Activated naive CD8-positive, alpha-beta T cell treated with anti-CD3 and anti-CD28 coated beads for 36 hours (primary cell): Measurements from ENCODE around the gene TRDMT1. TPM values are rescaled to one million over a fixed set of nuclear protein-coding genes. Genes with fewer than 3 reads are reported as not detected.

ENCODE experiments used
- DNase-seq: peaks from one replicate; pipeline ENCODE4 v3.0.0; 2021
- H3K27ac Mint-ChIP-seq: one replicate; pipeline ENCODE4 v1.8.0; 2022; ENCODE audit warnings: mild to moderate bottlenecking, moderate library complexity, mixed read lengths
- H3K27me3 Mint-ChIP-seq: one replicate; pipeline ENCODE4 v1.8.0; 2022; ENCODE audit warnings: mild to moderate bottlenecking, mixed read lengths
- H3K36me3 Mint-ChIP-seq: one replicate; pipeline ENCODE4 v1.8.0; 2021; ENCODE audit warnings: mild to moderate bottlenecking, mixed read lengths
- H3K4me1 Mint-ChIP-seq: one replicate; pipeline ENCODE4 v1.8.0; 2021; ENCODE audit warnings: mixed read lengths
- H3K4me3 Mint-ChIP-seq: one replicate; pipeline ENCODE4 v1.8.0; 2022; ENCODE audit warnings: mild to moderate bottlenecking, moderate library complexity, mixed read lengths
- H3K9me3 Mint-ChIP-seq: one replicate; pipeline ENCODE4 v1.8.0; 2022; ENCODE audit warnings: mixed read lengths
- total RNA-seq, 2 experiments: library from RNA; stranded (reverse); gene quantifications; one replicate each; pipeline ENCODE4 v1.2.3, GENCODE V29; 2021

Gene TRDMT1
- total RNA-seq, 2 experiments from 2014 or later: 9.5 to 9.6 TPM

DNA sequence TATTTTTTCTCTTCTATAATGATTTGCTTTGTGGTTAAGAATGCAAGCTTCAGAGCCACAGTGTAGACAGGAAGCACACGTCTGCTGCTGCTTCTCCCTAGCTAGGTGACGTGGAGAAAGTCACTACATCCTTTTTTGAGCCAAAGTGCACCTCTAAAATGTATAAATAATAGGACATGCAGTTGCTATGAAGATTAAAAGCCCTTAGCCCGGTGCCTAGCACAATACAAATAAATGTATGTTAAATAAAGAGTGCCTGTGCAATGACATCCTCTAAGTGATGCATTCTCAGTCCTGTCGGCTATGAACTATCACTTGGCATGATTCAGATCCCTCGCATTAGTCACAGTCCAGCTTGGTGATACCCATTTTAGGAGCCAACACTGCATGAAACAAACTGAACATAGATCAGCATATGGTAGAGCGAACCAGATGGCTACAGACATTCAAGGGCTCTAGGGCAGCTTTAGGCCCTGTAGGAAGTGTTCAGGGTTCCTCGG lies 4.8 kb upstream of the TRDMT1 start:
- H3K4me1 Mint-ChIP-seq: peaks cover 36% of the 10 kb centered on the region
- peak overlapping the region; percentile 86 for H3K27ac Mint-ChIP-seq
- H3K27me3 Mint-ChIP-seq: no peaks in the 10 kb centered on the region
- H3K4me3 Mint-ChIP-seq: peak overlapping the region; percentile 35
- no peaks in the 10 kb centered on the region for H3K9me3 Mint-ChIP-seq
- peaks cover 3% of the 10 kb centered on the region for H3K36me3 Mint-ChIP-seq
- DNase-seq: peak; percentile 26

- no peak overlapping the region for H3K27ac Mint-ChIP-seq
- peaks cover 38% of the 10 kb centered on the region for H3K4me1 Mint-ChIP-seq
- H3K36me3 Mint-ChIP-seq: peaks cover 3% of the 10 kb centered on the region
- no peak for DNase-seq
- no peaks in the 10 kb centered on the region for H3K9me3 Mint-ChIP-seq
- no peak overlapping the region for H3K4me3 Mint-ChIP-seq
- no peaks in the 10 kb centered on the region for H3K27me3 Mint-ChIP-seq
Observed at GRCh38 chr10:17203416-17203815, 1.9 kb upstream of the TRDMT1 start.

- H3K27me3 Mint-ChIP-seq: no peaks in the 10 kb centered on the region
- H3K27ac Mint-ChIP-seq: no peak overlapping the region
- H3K36me3 Mint-ChIP-seq: peaks cover 3% of the 10 kb centered on the region
- DNase-seq: no peak
- H3K4me1 Mint-ChIP-seq: peaks cover 41% of the 10 kb centered on the region
- no peak overlapping the region for H3K4me3 Mint-ChIP-seq
- H3K9me3 Mint-ChIP-seq: no peaks in the 10 kb centered on the region
Observed at GRCh38 chr10:17202999-17203398, 1.5 kb upstream of the TRDMT1 start.

- no peak overlapping the region for H3K4me3 Mint-ChIP-seq
- peaks cover 41% of the 10 kb centered on the region for H3K4me1 Mint-ChIP-seq
- no peak for DNase-seq
- no peaks in the 10 kb centered on the region for H3K9me3 Mint-ChIP-seq
- H3K36me3 Mint-ChIP-seq: peaks cover 8% of the 10 kb centered on the region
- H3K27ac Mint-ChIP-seq: peak overlapping the region; percentile 92
- H3K27me3 Mint-ChIP-seq: no peaks in the 10 kb centered on the region
Observed at GRCh38 chr10:17202506-17202905, 1.0 kb upstream of the TRDMT1 start.

DNA sequence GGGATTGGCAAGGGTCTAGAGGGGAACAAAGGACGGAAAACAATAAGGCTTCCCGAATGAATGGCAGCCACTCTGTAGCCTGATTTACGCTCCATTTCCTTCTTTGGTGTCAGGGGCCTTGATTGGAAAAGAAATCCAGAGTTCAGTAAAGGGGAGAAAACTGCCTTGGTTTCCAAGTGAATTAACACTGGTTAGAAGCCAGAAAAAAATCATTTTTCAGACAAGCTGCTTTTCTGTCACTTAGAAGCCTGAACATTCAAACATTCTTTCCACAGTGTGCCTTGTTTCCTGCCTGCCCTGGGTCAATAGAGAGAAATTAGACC lies 283 bp upstream of the TRDMT1 start:
- H3K27me3 Mint-ChIP-seq: no peaks in the 10 kb centered on the region
- peaks cover 8% of the 10 kb centered on the region for H3K36me3 Mint-ChIP-seq
- peak overlapping the region; percentile 88 for H3K4me3 Mint-ChIP-seq
- H3K27ac Mint-ChIP-seq: peak overlapping the region; percentile 92
- no peaks in the 10 kb centered on the region for H3K9me3 Mint-ChIP-seq
- no peak for DNase-seq
- peaks cover 41% of the 10 kb centered on the region for H3K4me1 Mint-ChIP-seq

- H3K9me3 Mint-ChIP-seq: no peaks in the 10 kb centered on the region
- peak overlapping the region; percentile 88 for H3K4me3 Mint-ChIP-seq
- peaks cover 39% of the 10 kb centered on the region for H3K4me1 Mint-ChIP-seq
- DNase-seq: no peak
- peaks cover 9% of the 10 kb centered on the region for H3K36me3 Mint-ChIP-seq
- peak overlapping the region; percentile 92 for H3K27ac Mint-ChIP-seq
- H3K27me3 Mint-ChIP-seq: no peaks in the 10 kb centered on the region
Observed at GRCh38 chr10:17200001-17200911, 1.2 kb downstream of the TRDMT1 start.

- no peak for DNase-seq
- H3K4me3 Mint-ChIP-seq: no peak overlapping the region
- H3K9me3 Mint-ChIP-seq: no peaks in the 10 kb centered on the region
- H3K27me3 Mint-ChIP-seq: no peaks in the 10 kb centered on the region
- H3K4me1 Mint-ChIP-seq: peaks cover 37% of the 10 kb centered on the region
- peaks cover 14% of the 10 kb centered on the region for H3K36me3 Mint-ChIP-seq
- H3K27ac Mint-ChIP-seq: no peak overlapping the region
Observed at GRCh38 chr10:17199351-17199804, 2.1 kb downstream of the TRDMT1 start.

- no peak overlapping the region for H3K4me3 Mint-ChIP-seq
- H3K27ac Mint-ChIP-seq: no peak overlapping the region
- H3K36me3 Mint-ChIP-seq: peaks cover 17% of the 10 kb centered on the region
Observed at GRCh38 chr10:17196573-17196972, 4.9 kb downstream of the TRDMT1 start.

GRCh38 chr10:17196045-17196444 lies 5.4 kb downstream of the TRDMT1 start:
- Mint-ChIP-seq H3K9me3 (no peaks in the 10 kb centered on the region), H3K4me3 (no peak overlapping the region), H3K36me3 (peaks cover 17% of the 10 kb centered on the region), H3K27me3 (no peaks in the 10 kb centered on the region), H3K4me1 (peaks cover 31% of the 10 kb centered on the region), H3K27ac (no peak overlapping the region)
- DNase-seq: no peak

More at GRCh38 chr10:17196573-17196972, 4.9 kb downstream of the TRDMT1 start:
- H3K9me3 Mint-ChIP-seq: no peaks in the 10 kb centered on the region
- no peaks in the 10 kb centered on the region for H3K27me3 Mint-ChIP-seq
- no peak for DNase-seq
- peaks cover 31% of the 10 kb centered on the region for H3K4me1 Mint-ChIP-seq

DNA sequence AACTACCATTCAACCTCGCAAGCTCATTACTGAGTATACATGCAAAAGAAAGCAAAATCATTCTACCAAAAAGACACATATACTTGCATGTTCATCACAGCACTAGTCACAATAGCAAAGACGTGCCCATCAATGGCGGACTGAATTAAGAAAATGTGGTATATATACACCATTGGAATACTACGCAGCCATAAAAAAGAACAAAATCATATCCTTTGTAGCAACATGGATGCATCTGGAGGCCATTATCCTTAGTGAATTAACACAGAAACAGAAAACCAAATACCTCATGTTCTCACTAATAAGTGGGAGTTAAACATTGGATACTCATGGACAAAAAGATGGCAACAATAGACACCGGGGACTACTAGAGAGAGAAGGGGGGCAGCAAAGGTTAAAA lies 6.4 kb downstream of the TRDMT1 start:
- Mint-ChIP-seq H3K36me3 (peaks cover 17% of the 10 kb centered on the region), H3K27ac (no peak overlapping the region), H3K4me3 (no peak overlapping the region), H3K9me3 (no peaks in the 10 kb centered on the region), H3K27me3 (no peaks in the 10 kb centered on the region), H3K4me1 (peaks cover 34% of the 10 kb centered on the region)
- DNase-seq: no peak

DNA sequence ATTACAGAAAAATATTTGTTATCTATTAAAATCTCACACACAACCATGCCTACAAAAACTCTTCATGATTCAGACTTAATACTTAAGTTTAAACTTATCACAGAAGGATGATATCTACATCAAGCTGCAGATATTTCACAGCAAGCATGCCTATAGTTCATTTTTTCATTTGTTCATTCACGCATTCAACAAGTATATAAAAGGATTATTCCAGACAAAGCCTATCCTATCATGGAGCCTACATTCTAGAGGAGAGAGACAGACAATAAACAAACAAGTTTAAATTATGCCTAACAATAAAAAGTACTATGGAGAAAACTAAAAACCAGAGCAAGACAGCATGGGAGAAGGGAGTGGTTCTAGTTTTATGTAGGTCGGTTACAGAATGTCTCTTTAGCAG lies 10.9 kb downstream of the TRDMT1 start:
- Mint-ChIP-seq H3K4me3 (no peak overlapping the region), H3K4me1 (peaks cover 18% of the 10 kb centered on the region), H3K27ac (no peak overlapping the region), H3K27me3 (no peaks in the 10 kb centered on the region), H3K9me3 (no peaks in the 10 kb centered on the region), H3K36me3 (peaks cover 12% of the 10 kb centered on the region)
- DNase-seq: no peak

DNA sequence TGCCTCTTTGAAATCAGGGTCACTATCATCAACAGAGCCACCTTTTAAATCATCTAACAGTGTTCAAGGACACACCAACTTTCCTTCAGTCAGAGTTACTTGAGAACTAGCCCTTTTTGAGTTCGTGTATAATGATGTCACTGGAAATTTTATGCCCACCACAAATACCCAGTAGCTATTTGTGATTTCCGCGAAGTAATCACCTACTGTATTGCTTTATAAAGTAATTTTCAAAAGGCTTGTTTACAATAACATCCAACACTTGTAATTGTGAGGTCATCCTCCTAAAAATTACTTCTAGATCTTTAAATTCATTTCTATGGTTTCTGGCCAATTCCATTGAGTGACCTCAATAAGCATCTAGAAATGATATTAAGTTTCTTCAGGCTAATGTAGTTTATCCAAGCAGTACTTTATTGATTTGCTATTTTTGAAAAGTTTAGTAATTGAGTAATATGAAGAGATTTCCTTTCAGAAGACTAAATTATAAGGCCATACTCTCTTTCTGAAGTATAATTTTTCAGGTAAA lies 12.8 kb downstream of the TRDMT1 start:
- no peaks in the 10 kb centered on the region for H3K27me3 Mint-ChIP-seq
- no peak overlapping the region for H3K4me3 Mint-ChIP-seq
- H3K9me3 Mint-ChIP-seq: no peaks in the 10 kb centered on the region
- no peak for DNase-seq
- no peak overlapping the region for H3K27ac Mint-ChIP-seq
- peaks cover 2% of the 10 kb centered on the region for H3K36me3 Mint-ChIP-seq
- H3K4me1 Mint-ChIP-seq: peaks cover 16% of the 10 kb centered on the region

GRCh38 chr10:17185873-17186272 lies 15.6 kb downstream of the TRDMT1 start:
- no peaks in the 10 kb centered on the region for H3K9me3 Mint-ChIP-seq
- no peak overlapping the region for H3K27ac Mint-ChIP-seq
- H3K36me3 Mint-ChIP-seq: peaks cover 2% of the 10 kb centered on the region
- no peak overlapping the region for H3K4me3 Mint-ChIP-seq
- no peak for DNase-seq
- H3K27me3 Mint-ChIP-seq: no peaks in the 10 kb centered on the region
- peaks cover 17% of the 10 kb centered on the region for H3K4me1 Mint-ChIP-seq

DNA sequence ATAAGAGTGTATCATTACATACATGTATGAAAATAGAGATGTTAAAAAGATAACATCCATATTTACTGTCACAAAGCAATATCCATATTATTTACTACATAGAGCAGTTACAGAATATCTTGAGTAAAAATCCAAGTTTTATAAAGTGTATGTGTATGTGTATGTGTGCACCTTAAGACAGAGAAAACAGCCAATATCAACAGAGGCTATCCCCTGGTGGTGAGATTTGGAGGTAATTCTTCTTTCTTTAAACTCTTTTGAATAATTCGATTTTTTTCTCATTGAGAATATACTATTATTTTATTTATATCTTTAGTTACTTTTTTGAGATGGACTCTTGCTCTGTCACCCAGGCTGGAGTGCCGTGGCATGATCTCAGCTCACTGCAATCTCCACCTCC lies 18.4 kb downstream of the TRDMT1 start:
- no peak overlapping the region for H3K4me3 Mint-ChIP-seq
- DNase-seq: no peak
- H3K36me3 Mint-ChIP-seq: peaks cover 2% of the 10 kb centered on the region
- H3K27ac Mint-ChIP-seq: no peak overlapping the region
- no peaks in the 10 kb centered on the region for H3K9me3 Mint-ChIP-seq
- H3K4me1 Mint-ChIP-seq: peaks cover 12% of the 10 kb centered on the region
- H3K27me3 Mint-ChIP-seq: no peaks in the 10 kb centered on the region

DNA sequence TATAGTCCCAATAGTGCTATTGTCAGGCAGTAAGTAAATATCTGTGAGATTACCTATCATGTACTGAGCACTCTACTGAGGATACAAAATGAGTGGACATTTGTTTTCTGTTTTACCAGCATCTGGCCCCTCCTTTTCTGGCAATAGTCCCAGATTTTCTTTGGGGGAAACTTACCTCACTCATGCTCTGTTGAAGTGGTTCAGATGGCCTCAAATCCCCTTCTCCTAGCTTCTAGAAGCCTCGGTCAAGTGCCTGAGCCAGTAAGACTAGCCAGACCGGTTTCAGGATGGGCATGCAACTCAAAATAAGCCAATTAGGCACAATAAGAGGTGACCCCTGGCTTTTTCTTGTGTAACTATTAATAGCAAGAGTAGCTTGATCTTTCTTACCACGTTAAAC lies 19.7 kb downstream of the TRDMT1 start:
- no peaks in the 10 kb centered on the region for H3K36me3 Mint-ChIP-seq
- no peak overlapping the region for H3K27ac Mint-ChIP-seq
- peaks cover 19% of the 10 kb centered on the region for H3K4me1 Mint-ChIP-seq
- H3K9me3 Mint-ChIP-seq: no peaks in the 10 kb centered on the region
- no peak for DNase-seq
- H3K27me3 Mint-ChIP-seq: no peaks in the 10 kb centered on the region
- no peak overlapping the region for H3K4me3 Mint-ChIP-seq

- Mint-ChIP-seq H3K4me3 (no peak overlapping the region), H3K4me1 (peaks cover 23% of the 10 kb centered on the region), H3K27me3 (no peaks in the 10 kb centered on the region), H3K36me3 (no peaks in the 10 kb centered on the region), H3K9me3 (no peaks in the 10 kb centered on the region), H3K27ac (no peak overlapping the region)
- DNase-seq: no peak
Observed at GRCh38 chr10:17181110-17181509, 20.4 kb downstream of the TRDMT1 start.
